ENCODE results near the gene CKAP2.

DNA sequence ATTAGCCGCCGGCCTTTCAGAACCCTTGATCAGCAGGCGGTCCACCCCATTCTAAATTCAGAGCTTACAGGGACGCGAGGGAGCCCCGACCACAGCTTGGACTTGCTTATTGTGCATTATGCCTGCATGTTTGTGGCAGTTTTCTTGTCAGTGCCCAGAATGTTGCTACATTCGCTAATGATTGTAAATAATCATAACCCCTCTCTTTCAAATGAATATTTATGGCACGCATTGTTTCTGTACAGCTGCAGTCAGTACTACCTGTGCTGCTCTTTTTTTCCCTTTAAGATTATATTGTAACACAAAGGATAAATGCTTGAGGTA lies 4.5 kb upstream of the CKAP2 start:
- TF ChIP-seq RAD21 (conservative IDR thresholded peaks at IDR 0.05 in 1 of 2, IDR thresholded peaks at IDR 0.05 in 1 of 2) (no peak), MYC (IDR thresholded peaks at IDR 0.05; ENCODE audit: borderline replicate concordance, low read length) (no peak), CEBPB (IDR thresholded peaks at IDR 0.05) (no peak), RCOR1 (IDR thresholded peaks at IDR 0.05; ENCODE audit: low read depth, low read length) (no peak), POLR2A (IDR thresholded peaks at IDR 0.05; ENCODE audit: low read length) (no peak), TP53 (CRISPR knock-in tag; IDR thresholded peaks at IDR 0.05) (no peak)
- TF ChIP-seq, protein P1, sequence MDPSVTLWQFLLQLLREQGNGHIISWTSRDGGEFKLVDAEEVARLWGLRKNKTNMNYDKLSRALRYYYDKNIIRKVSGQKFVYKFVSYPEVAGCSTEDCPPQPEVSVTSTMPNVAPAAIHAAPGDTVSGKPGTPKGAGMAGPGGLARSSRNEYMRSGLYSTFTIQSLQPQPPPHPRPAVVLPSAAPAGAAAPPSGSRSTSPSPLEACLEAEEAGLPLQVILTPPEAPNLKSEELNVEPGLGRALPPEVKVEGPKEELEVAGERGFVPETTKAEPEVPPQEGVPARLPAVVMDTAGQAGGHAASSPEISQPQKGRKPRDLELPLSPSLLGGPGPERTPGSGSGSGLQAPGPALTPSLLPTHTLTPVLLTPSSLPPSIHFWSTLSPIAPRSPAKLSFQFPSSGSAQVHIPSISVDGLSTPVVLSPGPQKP (IDR thresholded peaks at IDR 0.05; ENCODE audit: low read depth, low read length): no peak
